AG08396 (cell line): ENCODE results near the gene RAB30.
A peak's percentile ranks its signal among the peaks of the same experiment; 100 is the strongest.
"Not testable (repeated sequence)": the region's sequence is repeated elsewhere in the genome, so short reads cannot be mapped to it uniquely, and the experiment has no call there.

ENCODE experiments used
- DNase-seq: peaks from one replicate; pipeline ENCODE4 v3.0.0; 2012; ENCODE audit warnings: low spot score, mixed read lengths

Gene RAB30

GRCh38 chr11:82981852-82982251, 89.8 kb downstream of the RAB30 start:
- DNase-seq, result no peak

GRCh38 chr11:82980947-82981346, 90.8 kb downstream of the RAB30 start:
- no peak for DNase-seq

- DNase-seq, result peak; percentile 63
These were observed 91.4 kb downstream of the RAB30 start for GRCh38 chr11:82980292-82980691.

- no peak for DNase-seq
These were observed 91.9 kb downstream of the RAB30 start for GRCh38 chr11:82979824-82980223.

GRCh38 chr11:82978422-82979099, 93.1 kb downstream of the RAB30 start:
- DNase-seq, result peak; percentile 63

GRCh38 chr11:82976786-82977185, 94.9 kb downstream of the RAB30 start:
- no peak for DNase-seq

- no peak for DNase-seq
These were observed 95.8 kb downstream of the RAB30 start for GRCh38 chr11:82975882-82976281.

- no peak for DNase-seq
These were observed 96.8 kb downstream of the RAB30 start for GRCh38 chr11:82974851-82975250.

- no peak for DNase-seq
These were observed 97.6 kb downstream of the RAB30 start for GRCh38 chr11:82974135-82974534.

- no peak for DNase-seq
These were observed 99.6 kb downstream of the RAB30 start for GRCh38 chr11:82972103-82972502.

- DNase-seq, result not testable (repeated sequence)
These were observed 100.2 kb downstream of the RAB30 start for GRCh38 chr11:82971519-82971946.

GRCh38 chr11:82970507-82971083, 101.1 kb downstream of the RAB30 start:
- not testable (repeated sequence) for DNase-seq

- DNase-seq, result no peak
These were observed 101.9 kb downstream of the RAB30 start for GRCh38 chr11:82969811-82970210.

- DNase-seq, result no peak
These were observed 104.3 kb downstream of the RAB30 start for GRCh38 chr11:82967381-82967780.

- DNase-seq, result not testable (repeated sequence)
These were observed 109.7 kb downstream of the RAB30 start for GRCh38 chr11:82962021-82962420.

GRCh38 chr11:82960779-82961143, 110.9 kb downstream of the RAB30 start:
- DNase-seq, result no peak

GRCh38 chr11:82959987-82960778, 111.5 kb downstream of the RAB30 start:
- no peak for DNase-seq

GRCh38 chr11:82955736-82956453, 115.8 kb downstream of the RAB30 start:
- DNase-seq, result not testable (repeated sequence)

GRCh38 chr11:82950502-82950901, 121.2 kb downstream of the RAB30 start:
- DNase-seq, result not testable (repeated sequence)

- no peak for DNase-seq
These were observed 122.3 kb downstream of the RAB30 start for GRCh38 chr11:82949352-82949751.

- no peak for DNase-seq
These were observed 126.0 kb downstream of the RAB30 start for GRCh38 chr11:82945682-82946081.

- DNase-seq, result not testable (repeated sequence)
These were observed 126.7 kb downstream of the RAB30 start for GRCh38 chr11:82945041-82945440.
